HepG2 (cell line): ENCODE measurements around the gene DPEP3. TPM values are rescaled to one million over a fixed set of nuclear protein-coding genes. Genes with fewer than 3 reads are reported as not detected.
A peak's percentile ranks its signal among the peaks of the same experiment; 100 is the strongest.

ENCODE experiments used
- BCL6 ChIP-seq: IDR thresholded peaks from 2 replicates; pipeline ENCODE4 v1.6.1; 2016; ENCODE audit warnings: missing genetic modification reagents, missing compliant biosample characterization
- CHD4 ChIP-seq: fragments of 200-600 bp; sonication (generic); IDR thresholded peaks from 2 replicates; pipeline ENCODE4 v1.7.0; 2017; ENCODE audit warnings: mild to moderate bottlenecking, low read length, borderline replicate concordance
- GTF2F1 ChIP-seq: fragments of 150-350 bp; IDR thresholded peaks from 2 replicates; pipeline ENCODE4 v1.6.1; 2014; ENCODE audit warnings: low read length
- HDAC2 ChIP-seq: sonication (generic); formaldehyde crosslinking; IDR thresholded peaks from 2 replicates; pipeline ENCODE4 v1.4.0; 2020; ENCODE audit warnings: missing genetic modification reagents
- KLF11 ChIP-seq: IDR thresholded peaks from 2 replicates; pipeline ENCODE4 v1.6.1; 2016; ENCODE audit warnings: missing compliant biosample characterization
- KMT2A ChIP-seq: sonication (generic); formaldehyde crosslinking; IDR thresholded peaks from 2 replicates; pipeline ENCODE4 v1.4.0; 2020; ENCODE audit warnings: missing genetic modification reagents
- MTF1 ChIP-seq: sonication (generic); formaldehyde crosslinking; IDR thresholded peaks from 2 replicates; pipeline ENCODE4 v1.5.0; 2020; ENCODE audit warnings: missing genetic modification reagents
- RAD21 ChIP-seq: fragments of 450-650 bp; formaldehyde crosslinking; IDR thresholded peaks from 2 replicates; pipeline ENCODE4 v1.5.0; 2020; ENCODE audit warnings: mild to moderate bottlenecking
- SALL2 ChIP-seq: sonication (generic); formaldehyde crosslinking; IDR thresholded peaks from 2 replicates; pipeline ENCODE4 v1.8.1; 2023; ENCODE audit warnings: mild to moderate bottlenecking, missing genetic modification reagents, inconsistent platforms
- TCF7 ChIP-seq: sonication (generic); IDR thresholded peaks from 2 replicates; pipeline ENCODE4 v1.6.1; 2016; ENCODE audit warnings: antibody characterized with exemption, low read depth
- TSC22D2 ChIP-seq: sonication (generic); formaldehyde crosslinking; IDR thresholded peaks from 2 replicates; pipeline ENCODE4 v1.5.1; 2020; ENCODE audit warnings: missing genetic modification reagents, mild to moderate bottlenecking, borderline replicate concordance
- ZBTB10 ChIP-seq: sonication (generic); formaldehyde crosslinking; IDR thresholded peaks from 2 replicates; pipeline ENCODE4 v1.4.0; 2020; ENCODE audit warnings: missing genetic modification reagents, borderline replicate concordance
- ZFP36L2 ChIP-seq: sonication (generic); formaldehyde crosslinking; IDR thresholded peaks from 2 replicates; pipeline ENCODE4 v1.4.0; 2020; ENCODE audit warnings: missing genetic modification reagents
- ZNF468 ChIP-seq: sonication (generic); formaldehyde crosslinking; IDR thresholded peaks from 2 replicates; pipeline ENCODE4 v1.8.0; 2022; ENCODE audit warnings: mild to moderate bottlenecking, moderate library complexity, missing genetic modification reagents
- ZNF501 ChIP-seq: sonication (generic); formaldehyde crosslinking; IDR thresholded peaks from 2 replicates; pipeline ENCODE4 v1.5.1; 2020; ENCODE audit warnings: mild to moderate bottlenecking, moderate library complexity, missing genetic modification reagents
- ZNF589 ChIP-seq: sonication (generic); formaldehyde crosslinking; conservative IDR thresholded peaks from 2 replicates; pipeline ENCODE4 v1.8.0; 2022; ENCODE audit warnings: mild to moderate bottlenecking, moderate library complexity, missing genetic modification reagents
- ZNF607 ChIP-seq: sonication (generic); formaldehyde crosslinking; IDR thresholded peaks from 2 replicates; pipeline ENCODE4 v1.5.1; 2020; ENCODE audit warnings: missing genetic modification reagents, mild to moderate bottlenecking, borderline replicate concordance
- ZNF614 ChIP-seq: IDR thresholded peaks from 2 replicates; pipeline ENCODE4 v1.6.1; 2018; ENCODE audit warnings: missing biosample characterization, missing genetic modification reagents, inconsistent platforms, borderline replicate concordance
- ZNF749 ChIP-seq: sonication (generic); formaldehyde crosslinking; IDR thresholded peaks from 2 replicates; pipeline ENCODE4 v1.8.0; 2022; ENCODE audit warnings: mild to moderate bottlenecking, missing genetic modification reagents, moderate library complexity, borderline replicate concordance
- polyA plus RNA-seq, 8 experiments: library from polyadenylated mRNA; depleted of rRNA in 3 of 8; stranded (reverse) in 7 of 8; unstranded in 1 of 8; fragments of >200 nt; fragmentation: Illumina TruSeq in 4 of 8; extraction: Trizol in 4 of 8; gene quantifications; 2 replicates each; pipeline versions ENCODE4 v1.2.1 to v1.2.3, GENCODE V29; 2011 to 2016; ENCODE audit warnings: low read depth in 4 of 8, missing spikeins in 1 of 8, mixed read lengths in 1 of 8; ENCODE audit not compliant: insufficient read depth in 1 of 8
- total RNA-seq, 5 experiments: library from RNA; depleted of rRNA; stranded (reverse); fragments of >200 nt; fragmentation: Illumina TruSeq; extraction: Trizol; gene quantifications; 2 replicates each; pipeline ENCODE4 v1.2.3, GENCODE V29; 2016; ENCODE audit warnings: low read depth in 1 of 5
- TF ChIP-seq, protein P1 (sequence below): sonication (generic); formaldehyde crosslinking; IDR thresholded peaks from 2 replicates; pipeline ENCODE4 v1.4.0; 2020; ENCODE audit warnings: mild to moderate bottlenecking, missing genetic modification reagents
- TF ChIP-seq, protein P2 (sequence below): IDR thresholded peaks from 2 replicates; pipeline ENCODE4 v1.6.1; 2016; ENCODE audit warnings: mild to moderate bottlenecking
- TF ChIP-seq, protein P3 (sequence below): sonication (generic); formaldehyde crosslinking; conservative IDR thresholded peaks from 2 replicates; pipeline ENCODE4 v1.8.0; 2022; ENCODE audit warnings: low read depth, missing genetic modification reagents

DPEP3 gene
- total and polyA plus RNA-seq, 2 of the 13 experiments (the other 11 are each of a cell fraction or from before 2014, with no cell fraction given): not detected

GRCh38 chr16:67993207-67994039, 13.1 kb upstream of the DPEP3 start (continued):
- no peak for TF ChIP-seq GTF2F1
- TF ChIP-seq ZNF607 (CRISPR knock-in tag): peak; percentile 77
- TF ChIP-seq, protein P1, sequence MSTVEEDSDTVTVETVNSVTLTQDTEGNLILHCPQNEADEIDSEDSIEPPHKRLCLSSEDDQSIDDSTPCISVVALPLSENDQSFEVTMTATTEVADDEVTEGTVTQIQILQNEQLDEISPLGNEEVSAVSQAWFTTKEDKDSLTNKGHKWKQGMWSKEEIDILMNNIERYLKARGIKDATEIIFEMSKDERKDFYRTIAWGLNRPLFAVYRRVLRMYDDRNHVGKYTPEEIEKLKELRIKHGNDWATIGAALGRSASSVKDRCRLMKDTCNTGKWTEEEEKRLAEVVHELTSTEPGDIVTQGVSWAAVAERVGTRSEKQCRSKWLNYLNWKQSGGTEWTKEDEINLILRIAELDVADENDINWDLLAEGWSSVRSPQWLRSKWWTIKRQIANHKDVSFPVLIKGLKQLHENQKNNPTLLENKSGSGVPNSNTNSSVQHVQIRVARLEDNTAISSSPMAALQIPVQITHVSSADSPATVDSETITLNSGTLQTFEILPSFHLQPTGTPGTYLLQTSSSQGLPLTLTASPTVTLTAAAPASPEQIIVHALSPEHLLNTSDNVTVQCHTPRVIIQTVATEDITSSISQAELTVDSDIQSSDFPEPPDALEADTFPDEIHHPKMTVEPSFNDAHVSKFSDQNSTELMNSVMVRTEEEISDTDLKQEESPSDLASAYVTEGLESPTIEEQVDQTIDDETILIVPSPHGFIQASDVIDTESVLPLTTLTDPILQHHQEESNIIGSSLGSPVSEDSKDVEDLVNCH: no peak
- TF ChIP-seq SALL2 (CRISPR knock-in tag): peak; percentile 78; the same call in 1 of the 2 replicates
- TF ChIP-seq TSC22D2 (CRISPR knock-in tag): peak; percentile 57; the same call in 1 of the 2 replicates
- TF ChIP-seq, protein P2, sequence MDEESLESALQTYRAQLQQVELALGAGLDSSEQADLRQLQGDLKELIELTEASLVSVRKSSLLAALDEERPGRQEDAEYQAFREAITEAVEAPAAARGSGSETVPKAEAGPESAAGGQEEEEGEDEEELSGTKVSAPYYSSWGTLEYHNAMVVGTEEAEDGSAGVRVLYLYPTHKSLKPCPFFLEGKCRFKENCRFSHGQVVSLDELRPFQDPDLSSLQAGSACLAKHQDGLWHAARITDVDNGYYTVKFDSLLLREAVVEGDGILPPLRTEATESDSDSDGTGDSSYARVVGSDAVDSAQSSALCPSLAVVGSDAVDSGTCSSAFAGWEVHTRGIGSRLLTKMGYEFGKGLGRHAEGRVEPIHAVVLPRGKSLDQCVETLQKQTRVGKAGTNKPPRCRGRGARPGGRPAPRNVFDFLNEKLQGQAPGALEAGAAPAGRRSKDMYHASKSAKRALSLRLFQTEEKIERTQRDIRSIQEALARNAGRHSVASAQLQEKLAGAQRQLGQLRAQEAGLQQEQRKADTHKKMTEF: peak; percentile 94
- TF ChIP-seq ZNF468 (CRISPR knock-in tag): no peak
- peak; percentile 36; the same call in 1 of the 2 replicates for TF ChIP-seq BCL6 (CRISPR knock-in tag)
- TF ChIP-seq CHD4: 0 out of 2 replicates have a peak, but pooled peaks have one; percentile 34
- TF ChIP-seq, protein P3, sequence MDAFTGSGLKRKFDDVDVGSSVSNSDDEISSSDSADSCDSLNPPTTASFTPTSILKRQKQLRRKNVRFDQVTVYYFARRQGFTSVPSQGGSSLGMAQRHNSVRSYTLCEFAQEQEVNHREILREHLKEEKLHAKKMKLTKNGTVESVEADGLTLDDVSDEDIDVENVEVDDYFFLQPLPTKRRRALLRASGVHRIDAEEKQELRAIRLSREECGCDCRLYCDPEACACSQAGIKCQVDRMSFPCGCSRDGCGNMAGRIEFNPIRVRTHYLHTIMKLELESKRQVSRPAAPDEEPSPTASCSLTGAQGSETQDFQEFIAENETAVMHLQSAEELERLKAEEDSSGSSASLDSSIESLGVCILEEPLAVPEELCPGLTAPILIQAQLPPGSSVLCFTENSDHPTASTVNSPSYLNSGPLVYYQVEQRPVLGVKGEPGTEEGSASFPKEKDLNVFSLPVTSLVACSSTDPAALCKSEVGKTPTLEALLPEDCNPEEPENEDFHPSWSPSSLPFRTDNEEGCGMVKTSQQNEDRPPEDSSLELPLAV: no peak
- 0 out of 2 replicates have a peak, but pooled peaks have one; percentile 67 for TF ChIP-seq ZFP36L2 (CRISPR knock-in tag)
- peak; percentile 85 for TF ChIP-seq ZNF501 (CRISPR knock-in tag)
- TF ChIP-seq ZNF749 (CRISPR knock-in tag): no peak
- TF ChIP-seq TCF7: no peak
- peak; percentile 52; the same call in 1 of the 2 replicates for TF ChIP-seq ZNF589 (CRISPR knock-in tag)
- TF ChIP-seq ZNF614 (CRISPR knock-in tag): peak; percentile 85; the same call in 1 of the 2 replicates
- peak; percentile 78 for TF ChIP-seq KMT2A (CRISPR knock-in tag)
- TF ChIP-seq HDAC2: peak; percentile 51
- no peak for TF ChIP-seq MTF1 (CRISPR knock-in tag)
- no peak for TF ChIP-seq KLF11 (CRISPR knock-in tag)
- TF ChIP-seq RAD21 (CRISPR knock-in tag): peak; percentile 97
- TF ChIP-seq ZBTB10 (CRISPR knock-in tag): 0 out of 2 replicates have a peak, but pooled peaks have one; percentile 30
